IMR-90 (cell line): ENCODE data around the gene HBD. TPM values are rescaled to one million over a fixed set of nuclear protein-coding genes. Genes with fewer than 3 reads are reported as not detected.

Source experiments
- ATAC-seq: fragments of 200-7000 bp; cut with Tn5 transposase; 2 replicates; pipeline ENCODE4 v1.9.1; 2020; ENCODE audit warnings: low read depth, mild to moderate bottlenecking, moderate library complexity
- BruUV-seq: library from RNA; stranded (reverse); fragments of 400-500 nt; replicated peaks from 2 replicates; lab custom pipeline; 2021; lab: Mats Ljungman, UMichigan
- CTCF ChIA-PET: fragments of 300-600 bp; formaldehyde crosslinking; extraction: SDS; loops from one replicate; lab custom pipeline; 2021; ENCODE audit warnings: antibody characterized with exemption; lab: Yijun Ruan, JAX
- POLR2A ChIA-PET: fragments of 300-600 bp; sonication (Branson Sonifier 250); formaldehyde crosslinking; loops from one replicate; lab custom pipeline; 2022; ENCODE audit warnings: antibody characterized with exemption; ENCODE audit not compliant: unreplicated experiment; lab: Charles Lee
- DNase-seq: peaks from one replicate; pipeline ENCODE4 v3.0.0; 2013
- H2AFZ ChIP-seq: replicated peaks from 2 replicates; pipeline ENCODE3; 2013; ENCODE audit warnings: low read length, mild to moderate bottlenecking; ENCODE audit not compliant: poor library complexity
- H2AK5ac ChIP-seq: 2 replicates; pipeline ENCODE4 v1.6.1; 2013; ENCODE audit warnings: low read depth, low read length, inconsistent platforms
- H2AK9ac ChIP-seq: replicated peaks from 2 replicates; pipeline ENCODE3; 2013; ENCODE audit warnings: mild to moderate bottlenecking, low read depth, low read length, moderate library complexity; ENCODE audit not compliant: poor library complexity
- H2BK120ac ChIP-seq: 2 replicates; pipeline ENCODE4 v1.6.1; 2013; ENCODE audit warnings: low read depth, low read length, inconsistent platforms
- H2BK15ac ChIP-seq: 3 replicates; pipeline ENCODE4 v1.6.1; 2013; ENCODE audit warnings: low read depth, low read length, inconsistent platforms
- H2BK20ac ChIP-seq: 2 replicates; pipeline ENCODE4 v1.6.1; 2013; ENCODE audit warnings: low read depth, mild to moderate bottlenecking, inconsistent platforms, low read length, moderate library complexity
- H2BK5ac ChIP-seq: 2 replicates; pipeline ENCODE4 v1.6.1; 2013; ENCODE audit warnings: mild to moderate bottlenecking, low read depth, low read length, inconsistent platforms; ENCODE audit not compliant: poor library complexity, severe bottlenecking
- H3K14ac ChIP-seq: replicated peaks from 2 replicates; pipeline ENCODE4 v1.6.1; 2013; ENCODE audit warnings: low read depth, low read length, inconsistent platforms
- H3K18ac ChIP-seq: 2 replicates; pipeline ENCODE4 v1.6.1; 2013; ENCODE audit warnings: low read depth, low read length, control low read depth
- H3K23ac ChIP-seq: 2 replicates; pipeline ENCODE4 v1.6.1; 2013; ENCODE audit warnings: low read depth, low read length, inconsistent platforms
- H3K27ac ChIP-seq: 2 replicates; pipeline ENCODE4 v1.5.1; 2013; ENCODE audit warnings: mild to moderate bottlenecking, control low read depth, low read length; ENCODE audit not compliant: insufficient read depth
- H3K27me3 ChIP-seq: 2 replicates; pipeline ENCODE4 v1.6.1; 2013; ENCODE audit warnings: low read length; ENCODE audit not compliant: control insufficient read depth, insufficient read depth
- H3K36me3 ChIP-seq: 2 replicates; pipeline ENCODE4 v1.6.1; 2013; ENCODE audit warnings: low read length, mixed read lengths; ENCODE audit not compliant: control insufficient read depth, insufficient read depth
- H3K4ac ChIP-seq: 2 replicates; pipeline ENCODE4 v1.6.1; 2013; ENCODE audit warnings: low read depth, low read length, inconsistent platforms
- H3K4me1 ChIP-seq: 2 replicates; pipeline ENCODE4 v1.6.1; 2013; ENCODE audit warnings: low read length, mixed read lengths; ENCODE audit not compliant: control insufficient read depth, insufficient read depth
- H3K4me2 ChIP-seq: 2 replicates; pipeline ENCODE4 v1.6.1; 2013; ENCODE audit warnings: low read depth, mild to moderate bottlenecking, control low read depth, low read length, moderate library complexity
- H3K4me3 ChIP-seq: 2 replicates; pipeline ENCODE4 v1.5.1; 2013; ENCODE audit warnings: low read depth, mild to moderate bottlenecking, control low read depth, low read length, moderate library complexity; ENCODE audit not compliant: insufficient read depth
- H3K56ac ChIP-seq: 2 replicates; pipeline ENCODE4 v1.6.1; 2013; ENCODE audit warnings: low read length, inconsistent platforms; ENCODE audit not compliant: insufficient read depth; ENCODE audit errors: extremely low read depth
- H3K79me1 ChIP-seq, 2 experiments: 2 replicates each; pipeline ENCODE4 v1.6.1; 2013; ENCODE audit warnings: low read length in 2 of 2, inconsistent platforms in 1 of 2, low read depth in 1 of 2
- H3K9ac ChIP-seq: 2 replicates; pipeline ENCODE4 v1.6.1; 2013; ENCODE audit warnings: low read depth, low read length, control low read depth
- H3K9me1 ChIP-seq: 2 replicates; pipeline ENCODE4 v1.6.1; 2013; ENCODE audit warnings: low read length, inconsistent platforms; ENCODE audit not compliant: insufficient read depth
- H3K9me3 ChIP-seq: 2 replicates; pipeline ENCODE4 v1.6.1; 2013; ENCODE audit warnings: low read length; ENCODE audit not compliant: control insufficient read depth, insufficient read depth
- H4K20me1 ChIP-seq: 2 replicates; pipeline ENCODE4 v1.6.1; 2013; ENCODE audit warnings: low read length, inconsistent platforms; ENCODE audit not compliant: insufficient read depth
- H4K5ac ChIP-seq: 2 replicates; pipeline ENCODE4 v1.6.1; 2013; ENCODE audit warnings: mild to moderate bottlenecking, low read depth, low read length, control low read depth
- H4K8ac ChIP-seq, 2 experiments: 2 replicates each; pipeline ENCODE4 v1.6.1; 2013; ENCODE audit warnings: low read depth in 2 of 2, low read length in 2 of 2, control low read depth in 1 of 2, inconsistent platforms in 1 of 2
- H4K91ac ChIP-seq: 2 replicates; pipeline ENCODE4 v1.6.1; 2013; ENCODE audit warnings: low read depth, low read length, inconsistent platforms; ENCODE audit not compliant: insufficient read depth
- NFE2L2 ChIP-seq: fragments of 150-350 bp; IDR thresholded peaks from 2 replicates; pipeline ENCODE4 v1.6.1; 2016; ENCODE audit warnings: low read depth, mild to moderate bottlenecking, low read length
- SMC3 ChIP-seq: fragments of 150-350 bp; IDR thresholded peaks from 2 replicates; pipeline ENCODE4 v1.6.1; 2016; ENCODE audit warnings: low read depth, mild to moderate bottlenecking, antibody characterized with exemption, low read length, moderate library complexity
- WGBS, 2 experiments: methylation state at CpG; one replicate each; pipeline versions ENCODE4 v1.1.5 to v1.1.7; 2013; ENCODE audit warnings: missing lambda C conversion rate in 2 of 2; ENCODE audit not compliant: insufficient read length in 1 of 2; ENCODE audit errors: extremely low coverage in 2 of 2; 5-methylcytosine and 5-hydroxymethylcytosine counted together
- dilution Hi-C: fragments of 300-500 bp; cut with HindIII; formaldehyde crosslinking; loops from one replicate; pipeline ENCODE4 v1.14.3; 2018; ENCODE audit warnings: low sequenced_read_pairs; ENCODE audit not compliant: unreplicated experiment
- in situ Hi-C: fragments of 300-500 bp; cut with MboI; formaldehyde crosslinking; loops from 3 replicates; pipeline ENCODE4 v1.14.3; 2019; ENCODE audit warnings: low sequenced_read_pairs, inconsistent platforms, mixed read lengths
- intact Hi-C: fragments of 100-400 bp; cut with micrococcal nuclease; formaldehyde crosslinking; loops from 2 replicates; pipeline ENCODE4 v1.10.0; 2022
- polyA plus RNA-seq, 3 experiments: library from polyadenylated mRNA; depleted of rRNA; stranded (reverse); fragments of >200 nt; gene quantifications; 2 replicates each; pipeline ENCODE4 v1.2.3, GENCODE V29; 2012; ENCODE audit warnings: low replicate concordance in 1 of 3
- total RNA-seq: library from RNA; depleted of rRNA; stranded (reverse); fragments of >200 nt; gene quantifications from 2 replicates; pipeline ENCODE4 v1.2.3, GENCODE V29; 2012

The HBD gene
- total and polyA plus RNA-seq, 2 of the 4 experiments (the other 2 are of a cell fraction), result 6.3 to 12.0 TPM

- no peaks in the 10 kb centered on the region for H3K9me3 ChIP-seq
- BruUV-seq, result no TSS peak
- no peak overlapping the region for H2AK5ac ChIP-seq
- no peak overlapping the region for H3K18ac ChIP-seq
- H4K5ac ChIP-seq, result no peak overlapping the region
- ChIA-PET CTCF (no interaction called here), POLR2A (no interaction called here)
- no peaks in the 10 kb centered on the region for H3K27me3 ChIP-seq
- no peak overlapping the region for H2BK120ac ChIP-seq
- no peak overlapping the region for H2AK9ac ChIP-seq
- H3K56ac ChIP-seq, result no peak overlapping the region
- H3K14ac ChIP-seq, result no peak overlapping the region
- DNase-seq (no peak), ATAC-seq (no peak)
- H2BK15ac ChIP-seq, result no peak overlapping the region
- H2AFZ ChIP-seq, result no peak overlapping the region
- H3K9me1 ChIP-seq, result peaks cover 6% of the 10 kb centered on the region; the same call in 1 of the 2 replicates
- H3K4me2 ChIP-seq, result no peak overlapping the region
- in situ Hi-C loops (no loop called here), intact Hi-C loops (no loop called here), dilution Hi-C loops (no loop called here)
- H4K20me1 ChIP-seq, result no peaks in the 10 kb centered on the region
- no peaks in the 10 kb centered on the region for H3K79me1 ChIP-seq
- no peak overlapping the region for H4K91ac ChIP-seq
- H2BK5ac ChIP-seq, result no peak overlapping the region
- H2BK20ac ChIP-seq, result no peak overlapping the region
- H3K36me3 ChIP-seq, result no peaks in the 10 kb centered on the region
- H3K9ac ChIP-seq, result no peak overlapping the region
- H3K4me3 ChIP-seq, result no peak overlapping the region
- no peak overlapping the region for H3K4ac ChIP-seq
- H3K23ac ChIP-seq, result no peak overlapping the region
- no peak overlapping the region for H4K8ac ChIP-seq
- H3K27ac ChIP-seq, result no peak overlapping the region
- no peak for TF ChIP-seq NFE2L2
- no peak for TF ChIP-seq SMC3
- WGBS, 2 experiments, result no CpG with 5 or more reads among the region's 1 CpG
- H3K4me1 ChIP-seq, result peaks cover 3% of the 10 kb centered on the region
These were observed 976 bp downstream of the HBD start for GRCh38 chr11:5233307-5233706.
